Astrocyte (in vitro differentiated cells and primary cell): ENCODE measurements around the gene CEACAM19. TPM values are rescaled to one million over a fixed set of nuclear protein-coding genes. Genes with fewer than 3 reads are reported as not detected.

Experiments
- DNase-seq: peaks from one replicate; pipeline ENCODE4 v3.0.0-alpha.2; 2010; ENCODE audit warnings: low read depth
- FAIRE-seq: peaks from 2 replicates; lab custom pipeline; 2011; peaks lifted over from hg19 to GRCh38; lab: Jason Lieb, UNC
- H2AFZ ChIP-seq: 2 replicates; pipeline ENCODE4 v1.6.0; 2012; ENCODE audit warnings: low read depth, low read length, inconsistent platforms
- H3K27ac ChIP-seq: 2 replicates; pipeline ENCODE4 v1.5.1; 2011; ENCODE audit warnings: low read depth, low read length, inconsistent platforms
- H3K27me3 ChIP-seq: 2 replicates; pipeline ENCODE4 v1.6.0; 2011; ENCODE audit warnings: low read length, inconsistent platforms; ENCODE audit not compliant: insufficient read depth
- H3K36me3 ChIP-seq: 2 replicates; pipeline ENCODE4 v1.5.1; 2011; ENCODE audit warnings: low read length, inconsistent platforms; ENCODE audit not compliant: insufficient read depth
- H3K4me1 ChIP-seq: 2 replicates; pipeline ENCODE4 v1.5.1; 2011; ENCODE audit warnings: low read length, inconsistent platforms; ENCODE audit not compliant: insufficient read depth
- H3K4me2 ChIP-seq: 2 replicates; pipeline ENCODE4 v1.6.0; 2012; ENCODE audit warnings: low read length, inconsistent platforms
- H3K4me3 ChIP-seq: 2 replicates; pipeline ENCODE4 v1.5.1; 2011; ENCODE audit warnings: low read depth, mild to moderate bottlenecking, low read length, inconsistent platforms; ENCODE audit not compliant: insufficient read depth
- H3K79me2 ChIP-seq: 2 replicates; pipeline ENCODE4 v1.6.0; 2012; ENCODE audit warnings: mild to moderate bottlenecking, low read length, inconsistent platforms; ENCODE audit not compliant: insufficient read depth
- H3K9ac ChIP-seq: 2 replicates; pipeline ENCODE4 v1.6.0; 2012; ENCODE audit warnings: mild to moderate bottlenecking, low read length, inconsistent platforms
- H3K9me3 ChIP-seq: 2 replicates; pipeline ENCODE4 v1.5.1; 2012; ENCODE audit warnings: low read depth, mild to moderate bottlenecking, low read length, inconsistent platforms; ENCODE audit not compliant: insufficient read depth
- H4K20me1 ChIP-seq: 2 replicates; pipeline ENCODE4 v1.6.0; 2012; ENCODE audit warnings: low read length, inconsistent platforms; ENCODE audit not compliant: insufficient read depth
- H3K27ac Mint-ChIP-seq: one replicate; pipeline ENCODE4 v1.8.0; 2021; ENCODE audit warnings: mild to moderate bottlenecking, mixed read lengths; ENCODE audit not compliant: unreplicated experiment
- H3K27me3 Mint-ChIP-seq: one replicate; pipeline ENCODE4 v1.8.0; 2021; ENCODE audit warnings: low read depth, mixed read lengths; ENCODE audit not compliant: unreplicated experiment
- H3K36me3 Mint-ChIP-seq: one replicate; pipeline ENCODE4 v1.8.0; 2021; ENCODE audit warnings: low read depth, mixed read lengths; ENCODE audit not compliant: unreplicated experiment
- H3K4me1 Mint-ChIP-seq: one replicate; pipeline ENCODE4 v1.8.0; 2021; ENCODE audit warnings: low read depth, mixed read lengths; ENCODE audit not compliant: unreplicated experiment
- H3K4me3 Mint-ChIP-seq: one replicate; pipeline ENCODE4 v1.8.0; 2021; ENCODE audit warnings: mild to moderate bottlenecking, moderate library complexity, mixed read lengths; ENCODE audit not compliant: unreplicated experiment
- H3K9me3 Mint-ChIP-seq: one replicate; pipeline ENCODE4 v1.8.0; 2021; ENCODE audit warnings: mild to moderate bottlenecking, mixed read lengths; ENCODE audit not compliant: unreplicated experiment
- CTCF ChIP-seq: IDR thresholded peaks from 2 replicates; pipeline ENCODE4 v1.5.1; 2011; ENCODE audit warnings: low read depth, mild to moderate bottlenecking, inconsistent platforms, low read length, moderate library complexity; ENCODE audit not compliant: insufficient read depth
- EZH2 ChIP-seq: IDR thresholded peaks from 2 replicates; pipeline ENCODE4 v1.6.1; 2012; ENCODE audit warnings: mild to moderate bottlenecking, low read length, inconsistent platforms; ENCODE audit not compliant: insufficient read depth
- microRNA-seq: library from miRNA; unstranded; fragments of <30 nt; microRNA quantifications from one replicate; pipeline ENCODE4 v1.2.0, GENCODE V29; 2020
- total RNA-seq: library from RNA; stranded (reverse); gene quantifications from 2 replicates; pipeline ENCODE4 v1.2.1, GENCODE V29; 2021

The CEACAM19 gene
- total RNA-seq, 1 donor from 2014 or later, result 8.0 TPM

- H3K79me2 ChIP-seq, result no peaks in the 10 kb centered on the region
- peaks cover 3% of the 10 kb centered on the region for H3K4me1 Mint-ChIP-seq
- H2AFZ ChIP-seq, result no peak overlapping the region
- no peaks in the 10 kb centered on the region for H3K36me3 Mint-ChIP-seq
- H3K9ac ChIP-seq, result no peak overlapping the region
- H3K27ac Mint-ChIP-seq, result no peak overlapping the region
- H3K27me3 ChIP-seq, result no peaks in the 10 kb centered on the region
- TF ChIP-seq CTCF (no peak), EZH2 (no peak)
- no peak overlapping the region for H3K4me3 ChIP-seq
- FAIRE-seq (no peak), DNase-seq (no peak)
- H3K4me2 ChIP-seq, result no peak overlapping the region
- peaks cover 3% of the 10 kb centered on the region for H3K9me3 Mint-ChIP-seq
- H3K27ac ChIP-seq, result no peak overlapping the region
- no peak overlapping the region for H3K4me3 Mint-ChIP-seq
- H3K36me3 ChIP-seq, result no peaks in the 10 kb centered on the region
- H3K4me1 ChIP-seq, result peaks cover 11% of the 10 kb centered on the region
- H4K20me1 ChIP-seq, result no peaks in the 10 kb centered on the region
- H3K9me3 ChIP-seq, result no peaks in the 10 kb centered on the region
- peaks cover 13% of the 10 kb centered on the region for H3K27me3 Mint-ChIP-seq
Measured at GRCh38 chr19:44732235-44733014, 61.1 kb downstream of the CEACAM19 start.

Small RNAs within 50 kb of the gene (microRNA-seq; reads per million reads assigned to microRNA genes)
- gene MIR4531, result not detected

Other genes with a start within 250 kb of the CEACAM19 start
- 9.5 and 9.8 TPM in 2 replicates for gene ZNF229, start 223.0 kb upstream of the CEACAM19 start, total RNA-seq
- 3.2 and 5.3 TPM in 2 replicates for gene ZNF180, start 171.0 kb upstream of the CEACAM19 start, total RNA-seq
- not detected in 2 replicates for gene CEACAM20, start 141.8 kb upstream of the CEACAM19 start, total RNA-seq
- gene IGSF23, start 57.9 kb upstream of the CEACAM19 start, total RNA-seq, result not detected in 2 replicates
- 81.6 and 83.5 TPM in 2 replicates for gene PVR, start 27.6 kb upstream of the CEACAM19 start, total RNA-seq
- 0.14 TPM in 1 of 2 replicates, not detected in the other for gene CEACAM16, start 27.7 kb downstream of the CEACAM19 start, total RNA-seq
- 16.9 and 17.3 TPM in 2 replicates for gene BCL3, start 77.2 kb downstream of the CEACAM19 start, total RNA-seq
- not detected in 2 replicates for gene CBLC, start 106.4 kb downstream of the CEACAM19 start, total RNA-seq
- gene BCAM, start 137.6 kb downstream of the CEACAM19 start, total RNA-seq, result 11.5 and 14.0 TPM in 2 replicates
- gene NECTIN2, start 174.8 kb downstream of the CEACAM19 start, total RNA-seq, result 297 and 302 TPM in 2 replicates
- gene TOMM40, start 219.8 kb downstream of the CEACAM19 start, total RNA-seq, result 93.4 and 107 TPM in 2 replicates
- gene APOE, start 234.3 kb downstream of the CEACAM19 start, total RNA-seq, result 655 and 663 TPM in 2 replicates
- gene APOC1, start 243.1 kb downstream of the CEACAM19 start, total RNA-seq, result 2.2 and 2.4 TPM in 2 replicates